Parathyroid adenoma (tissue), 2 donors: ENCODE results near the gene SELENOH.
"Not testable (repeated sequence)": the region's sequence is repeated elsewhere in the genome, so short reads cannot be mapped to it uniquely, and the experiment has no call there.

ENCODE experiments used
- H2AFZ ChIP-seq: fragments of 300-600 bp; sonication (generic); one replicate; pipeline ENCODE4 v1.7.0; 2017; ENCODE audit warnings: antibody characterized with exemption, mild to moderate bottlenecking
- H3K27ac ChIP-seq: fragments of 300-600 bp; sonication (generic); one replicate; pipeline ENCODE4 v1.7.0; 2017
- H3K27me3 ChIP-seq: fragments of 300-600 bp; sonication (generic); one replicate; pipeline ENCODE4 v1.7.0; 2017; ENCODE audit warnings: low read length; ENCODE audit not compliant: control insufficient read depth, insufficient read depth
- H3K36me3 ChIP-seq: fragments of 300-600 bp; sonication (generic); one replicate; pipeline ENCODE4 v1.7.0; 2017; ENCODE audit warnings: low read length; ENCODE audit not compliant: control insufficient read depth, insufficient read depth
- H3K4me1 ChIP-seq: fragments of 300-600 bp; sonication (generic); one replicate; pipeline ENCODE4 v1.7.0; 2017; ENCODE audit warnings: control low read depth
- H3K4me2 ChIP-seq: fragments of 300-600 bp; sonication (generic); one replicate; pipeline ENCODE4 v1.7.0; 2017; ENCODE audit warnings: low read length
- H3K4me3 ChIP-seq: fragments of 300-600 bp; sonication (generic); one replicate; pipeline ENCODE4 v1.7.0; 2017; ENCODE audit warnings: low read depth, low read length
- H3K79me2 ChIP-seq: fragments of 300-600 bp; sonication (generic); one replicate; pipeline ENCODE4 v1.7.0; 2017; ENCODE audit warnings: control low read depth
- H3K9ac ChIP-seq: fragments of 300-600 bp; sonication (generic); one replicate; pipeline ENCODE4 v1.7.0; 2017; ENCODE audit warnings: mild to moderate bottlenecking
- H3K9me3 ChIP-seq: fragments of 300-600 bp; sonication (generic); one replicate; pipeline ENCODE4 v1.7.0; 2017; ENCODE audit warnings: low read length; ENCODE audit not compliant: control insufficient read depth
- CTCF ChIP-seq: fragments of 300-600 bp; sonication (generic); IDR thresholded peaks from one replicate; pipeline ENCODE4 v1.7.0; 2017; ENCODE audit warnings: antibody characterized with exemption, mild to moderate bottlenecking
- donor health status: primary hyperparathyroidism.

The SELENOH gene

GRCh38 chr11:57703341-57703740 is 38.0 kb upstream of the SELENOH start:
- H2AFZ ChIP-seq: no peak overlapping the region
- no peaks in the 10 kb centered on the region for H3K79me2 ChIP-seq
- no peak overlapping the region for H3K4me3 ChIP-seq
- TF ChIP-seq CTCF: no peak
- no peaks in the 10 kb centered on the region for H3K27me3 ChIP-seq
- H3K36me3 ChIP-seq: no peaks in the 10 kb centered on the region
- H3K4me1 ChIP-seq: no peaks in the 10 kb centered on the region
- no peak overlapping the region for H3K27ac ChIP-seq
- H3K9me3 ChIP-seq: no peaks in the 10 kb centered on the region
- H3K9ac ChIP-seq: no peak overlapping the region
- no peak overlapping the region for H3K4me2 ChIP-seq

- Histone ChIP-seq H3K4me2 (no peak overlapping the region), H3K27me3 (no peaks in the 10 kb centered on the region), H3K36me3 (no peaks in the 10 kb centered on the region), H3K4me3 (no peak overlapping the region), H3K9ac (no peak overlapping the region), H3K4me1 (no peaks in the 10 kb centered on the region), H3K27ac (no peak overlapping the region), H3K79me2 (no peaks in the 10 kb centered on the region), H3K9me3 (no peaks in the 10 kb centered on the region), H2AFZ (no peak overlapping the region)
- TF ChIP-seq CTCF: no peak
Observed at GRCh38 chr11:57704932-57705331, 36.4 kb upstream of the SELENOH start.

GRCh38 chr11:57705432-57705831 is 35.9 kb upstream of the SELENOH start:
- H3K79me2 ChIP-seq, H3K36me3 ChIP-seq, H3K4me2 ChIP-seq, H3K27me3 ChIP-seq, H3K4me3 ChIP-seq, H3K9me3 ChIP-seq, H2AFZ ChIP-seq, H3K9ac ChIP-seq, H3K4me1 ChIP-seq, H3K27ac ChIP-seq: not testable (repeated sequence)

GRCh38 chr11:57709802-57710367 is 31.4 kb upstream of the SELENOH start:
- H3K9ac ChIP-seq: no peak overlapping the region
- TF ChIP-seq CTCF: no peak
- H3K4me3 ChIP-seq: no peak overlapping the region
- no peaks in the 10 kb centered on the region for H3K9me3 ChIP-seq
- no peaks in the 10 kb centered on the region for H3K27me3 ChIP-seq
- H3K79me2 ChIP-seq: peaks cover 28% of the 10 kb centered on the region
- no peak overlapping the region for H2AFZ ChIP-seq
- no peak overlapping the region for H3K4me2 ChIP-seq
- peaks cover 6% of the 10 kb centered on the region for H3K4me1 ChIP-seq
- H3K27ac ChIP-seq: no peak overlapping the region
- H3K36me3 ChIP-seq: no peaks in the 10 kb centered on the region

- Histone ChIP-seq H3K79me2 (peaks cover 31% of the 10 kb centered on the region), H3K4me2 (peak within 1 kb of the TSS; percentile 73), H3K9me3 (no peaks in the 10 kb centered on the region), H3K9ac (peak within 1 kb of the TSS; percentile 21), H3K36me3 (no peaks in the 10 kb centered on the region), H3K4me1 (peaks cover 6% of the 10 kb centered on the region), H3K27ac (peak within 1 kb of the TSS; percentile 86), H3K27me3 (no peaks in the 10 kb centered on the region), H3K4me3 (peak within 1 kb of the TSS; percentile 94), H2AFZ (peak within 1 kb of the TSS; percentile 85)
- no peak for TF ChIP-seq CTCF
Observed at GRCh38 chr11:57711414-57712255, 29.7 kb upstream of the SELENOH start, which contains the start of gene MED19. Gene MED19, minus strand, starts transcription at chr11:57712215. Its CDS starts 36 bp downstream, at chr11:57712179.
